ENCODE data around the gene SPRR2A. TPM values are rescaled to one million over a fixed set of nuclear protein-coding genes. Genes with fewer than 3 reads are reported as not detected.

SPRR2A gene
- total RNA-seq, 1 experiment from 2014 or later: not detected

- no peaks in the 10 kb centered on the region for H3K36me3 ChIP-seq (ENCODE audit: control insufficient read depth in 1 of 2, insufficient read depth in 2 of 2, low read length in 2 of 2)
- no peak overlapping the region for H3K9ac ChIP-seq (ENCODE audit: low read length)
- no peaks in the 10 kb centered on the region for H3K79me2 ChIP-seq (ENCODE audit: insufficient read depth, low read length)
- H2AFZ ChIP-seq (ENCODE audit: low read depth, low read length, poor library complexity, severe bottlenecking): no peak overlapping the region
- ATAC-seq: no peak
- no peak overlapping the region for H3K4me3 ChIP-seq (replicated peaks in 1 of 2; ENCODE audit: low read depth in 1 of 2, low read length in 2 of 2)
- no peaks in the 10 kb centered on the region for H4K20me1 ChIP-seq (ENCODE audit: insufficient read depth)
- intact Hi-C loops (cut with micrococcal nuclease): no loop called here
- CTCF ChIA-PET: no interaction called here
- peaks cover 13% of the 10 kb centered on the region; the same call in 1 of the 2 replicates for H3K27me3 ChIP-seq (ENCODE audit: insufficient read depth, low read length)
- no peaks in the 10 kb centered on the region for H3K9me3 ChIP-seq (ENCODE audit: control insufficient read depth in 1 of 2, insufficient read depth in 1 of 2, low read depth in 1 of 2, low read length in 2 of 2)
- H3K4me2 ChIP-seq (ENCODE audit: low read length): no peak overlapping the region
- no peak for TF ChIP-seq ATF3 (IDR thresholded peaks at IDR 0.05)
- TF ChIP-seq REST (IDR thresholded peaks at IDR 0.05; ENCODE audit: low read depth): no peak
- no peak for TF ChIP-seq SIN3A (IDR thresholded peaks at IDR 0.05; ENCODE audit: low read depth)
- RAD21 ChIA-PET (ENCODE audit: low non-redundant PET in 1 of 2, low total read pairs in 2 of 2, uncharacterized antibody in 2 of 2, unreplicated experiment in 2 of 2): no interaction called here
- H3K9me2 ChIP-seq (ENCODE audit: insufficient read depth): no peaks in the 10 kb centered on the region
- H3K27ac ChIP-seq (ENCODE audit: low read depth, low read length): no peak overlapping the region
- POLR2A ChIA-PET: no interaction called here
- H3K4me1 ChIP-seq (ENCODE audit: control insufficient read depth in 1 of 2, insufficient read depth in 2 of 2, low read length in 2 of 2): no peaks in the 10 kb centered on the region
- BruUV-seq (replicated peaks): no TSS peak
- DNase-seq (ENCODE audit: low read depth, low spot score): no peak
These were observed 30.3 kb upstream of the SPRR2A start for GRCh38 chr1:153087652-153088051.

GRCh38 chr1:153081736-153082135 is 24.4 kb upstream of the SPRR2A start:
- ATAC-seq: no peak
- Histone ChIP-seq H3K36me3 (ENCODE audit: control insufficient read depth in 1 of 2, insufficient read depth in 2 of 2, low read length in 2 of 2) (no peaks in the 10 kb centered on the region), H3K9ac (ENCODE audit: low read length) (no peak overlapping the region), H4K20me1 (ENCODE audit: insufficient read depth) (no peaks in the 10 kb centered on the region), H3K4me1 (ENCODE audit: control insufficient read depth in 1 of 2, insufficient read depth in 2 of 2, low read length in 2 of 2) (no peaks in the 10 kb centered on the region), H3K9me3 (ENCODE audit: control insufficient read depth in 1 of 2, insufficient read depth in 1 of 2, low read depth in 1 of 2, low read length in 2 of 2) (no peaks in the 10 kb centered on the region; a peak in 1 of 4 replicates), H3K79me2 (ENCODE audit: insufficient read depth, low read length) (no peaks in the 10 kb centered on the region), H3K27ac (ENCODE audit: low read depth, low read length) (no peak overlapping the region), H3K4me2 (ENCODE audit: low read length) (no peak overlapping the region), H3K4me3 (replicated peaks in 1 of 2; ENCODE audit: low read depth in 1 of 2, low read length in 2 of 2) (no peak overlapping the region), H3K9me2 (ENCODE audit: insufficient read depth) (no peaks in the 10 kb centered on the region), H2AFZ (ENCODE audit: low read depth, low read length, poor library complexity, severe bottlenecking) (no peak overlapping the region), H3K27me3 (ENCODE audit: insufficient read depth, low read length) (peaks cover 10% of the 10 kb centered on the region)
- intact Hi-C loops (cut with micrococcal nuclease): no loop called here
- POLR2A ChIA-PET: no interaction called here
- DNase-seq (ENCODE audit: low read depth, low spot score): no peak
- RAD21 ChIA-PET (ENCODE audit: low non-redundant PET in 1 of 2, low total read pairs in 2 of 2, uncharacterized antibody in 2 of 2, unreplicated experiment in 2 of 2): no interaction called here
- BruUV-seq (replicated peaks): no TSS peak
- CTCF ChIA-PET: no interaction called here
- TF ChIP-seq FOSL1 (IDR thresholded peaks at IDR 0.05; ENCODE audit: low read depth) (no peak), ZFX (IDR thresholded peaks at IDR 0.05) (no peak), EZH2phosphoT487 (IDR thresholded peaks at IDR 0.05; ENCODE audit: borderline replicate concordance) (no peak), SP1 (IDR thresholded peaks at IDR 0.05; ENCODE audit: low read depth) (no peak), TCF7L2 (IDR thresholded peaks at IDR 0.05; ENCODE audit: borderline replicate concordance, extremely low read depth, insufficient read depth, insufficient read length) (no peak), SRF (IDR thresholded peaks at IDR 0.05; ENCODE audit: low read depth) (no peak), EGR1 (IDR thresholded peaks at IDR 0.05; ENCODE audit: low read depth) (no peak), ZBTB33 (IDR thresholded peaks at IDR 0.05; ENCODE audit: extremely low read depth, insufficient replicate concordance, low read length) (no peak), ELF1 (IDR thresholded peaks at IDR 0.05; ENCODE audit: borderline replicate concordance, low read depth) (no peak), JUND (IDR thresholded peaks at IDR 0.05) (no peak), CTCF (IDR thresholded peaks at IDR 0.05 in 2 of 3, conservative IDR thresholded peaks at IDR 0.05 in 1 of 3; ENCODE audit: borderline replicate concordance in 1 of 3, insufficient read depth in 1 of 3, low read depth in 2 of 3, low read length in 2 of 3) (no peak)
